HepG2 (cell line): ENCODE measurements around the gene PML. TPM values are rescaled to one million over a fixed set of nuclear protein-coding genes. Genes with fewer than 3 reads are reported as not detected.

Experiments
- ATF4 ChIP-seq, 2 experiments: fragments of 450-650 bp in 1 of 2; sonication (generic) in 1 of 2; formaldehyde crosslinking; IDR thresholded peaks; 2 replicates each; pipeline versions ENCODE4 v1.5.0 to v1.8.0; 2020 to 2022; ENCODE audit warnings: mild to moderate bottlenecking in 1 of 2, missing genetic modification reagents in 1 of 2
- GABPA ChIP-seq, 2 experiments: IDR thresholded peaks; 2 replicates each; pipeline ENCODE4 v1.6.1; 2011 to 2016; ENCODE audit warnings: low read depth in 2 of 2, low read length in 1 of 2, missing biosample characterization in 1 of 2, missing genetic modification characterization in 1 of 2
- KIAA2018 ChIP-seq: sonication (generic); formaldehyde crosslinking; IDR thresholded peaks from 2 replicates; pipeline ENCODE4 v1.5.0; 2020; ENCODE audit warnings: mild to moderate bottlenecking, missing genetic modification reagents, borderline replicate concordance
- PHF20 ChIP-seq: sonication (generic); formaldehyde crosslinking; IDR thresholded peaks from 2 replicates; pipeline ENCODE4 v1.5.0; 2020; ENCODE audit warnings: mild to moderate bottlenecking, missing genetic modification reagents
- POLR2A ChIP-seq, 2 experiments: IDR thresholded peaks; 2 replicates each; pipeline ENCODE4 v1.6.1; 2011; ENCODE audit warnings: low read depth in 2 of 2, low read length in 2 of 2, mild to moderate bottlenecking in 1 of 2, moderate library complexity in 1 of 2; ENCODE audit not compliant: insufficient read depth in 1 of 2
- TMF1 ChIP-seq: sonication (generic); formaldehyde crosslinking; IDR thresholded peaks from 2 replicates; pipeline ENCODE4 v1.8.1; 2022; ENCODE audit warnings: low read depth, missing genetic modification reagents
- ZNF562 ChIP-seq: sonication (generic); formaldehyde crosslinking; IDR thresholded peaks from 2 replicates; pipeline ENCODE4 v1.8.0; 2022; ENCODE audit warnings: missing genetic modification reagents, borderline replicate concordance
- ZNF674 ChIP-seq: sonication (generic); formaldehyde crosslinking; IDR thresholded peaks from 2 replicates; pipeline ENCODE4 v1.5.0; 2020; ENCODE audit warnings: low read depth, mild to moderate bottlenecking, missing genetic modification reagents
- ZNF687 ChIP-seq: sonication (generic); formaldehyde crosslinking; IDR thresholded peaks from 2 replicates; pipeline ENCODE4 v1.5.1; 2020; ENCODE audit warnings: mild to moderate bottlenecking, missing genetic modification reagents, moderate library complexity
- polyA plus RNA-seq, 8 experiments: library from polyadenylated mRNA; depleted of rRNA in 3 of 8; stranded (reverse) in 7 of 8; unstranded in 1 of 8; fragments of >200 nt; fragmentation: Illumina TruSeq in 4 of 8; extraction: Trizol in 4 of 8; gene quantifications; 2 replicates each; pipeline versions ENCODE4 v1.2.1 to v1.2.3, GENCODE V29; 2011 to 2016; ENCODE audit warnings: low read depth in 4 of 8, missing spikeins in 1 of 8, mixed read lengths in 1 of 8; ENCODE audit not compliant: insufficient read depth in 1 of 8
- total RNA-seq, 5 experiments: library from RNA; depleted of rRNA; stranded (reverse); fragments of >200 nt; fragmentation: Illumina TruSeq; extraction: Trizol; gene quantifications; 2 replicates each; pipeline ENCODE4 v1.2.3, GENCODE V29; 2016; ENCODE audit warnings: low read depth in 1 of 5

The PML gene
- total and polyA plus RNA-seq, 2 of the 13 experiments (the other 11 are each of a cell fraction or from before 2014, with no cell fraction given), result 2.9 to 3.9 TPM

GRCh38 chr15:73972984-73973682, 21.4 kb upstream of the PML start (continued):
- no peak for TF ChIP-seq KIAA2018 (CRISPR knock-in tag)
- TF ChIP-seq PHF20 (CRISPR knock-in tag), result no peak
- no peak for TF ChIP-seq GABPA (IDR thresholded peaks at IDR 0.05; ENCODE audit: low read depth, low read length)
- peak; percentile 30; the same call in 1 of the 2 replicates for TF ChIP-seq GABPA (CRISPR knock-in tag; IDR thresholded peaks at IDR 0.05; ENCODE audit: low read depth)
- TF ChIP-seq ATF4 (CRISPR knock-in tag; IDR thresholded peaks at IDR 0.05), result no peak
- no peak for TF ChIP-seq ZNF562 (CRISPR knock-in tag)
- TF ChIP-seq TMF1 (CRISPR knock-in tag), result no peak
- no peak for TF ChIP-seq POLR2A (IDR thresholded peaks at IDR 0.05; ENCODE audit: insufficient read depth in 1 of 2, low read depth in 2 of 2, low read length in 2 of 2)
- no peak for TF ChIP-seq ZNF674 (CRISPR knock-in tag)
- peak; percentile 46; the same call in 1 of the 2 replicates for TF ChIP-seq ZNF687 (CRISPR knock-in tag)
